ENCODE data around the gene IRF5. TPM values are rescaled to one million over a fixed set of nuclear protein-coding genes. Genes with fewer than 3 reads are reported as not detected.

The IRF5 gene
- total RNA-seq, 2 donors from 2014 or later, result 4.9 to 15.3 TPM

- DNase-seq, result no peak
- 79 to 82% methylated on average over 8 of the region's 8 CpGs for WGBS, 2 donors
- TF ChIP-seq POLR2A (IDR thresholded peaks at IDR 0.05), result no peak
- TF ChIP-seq, protein P1, sequence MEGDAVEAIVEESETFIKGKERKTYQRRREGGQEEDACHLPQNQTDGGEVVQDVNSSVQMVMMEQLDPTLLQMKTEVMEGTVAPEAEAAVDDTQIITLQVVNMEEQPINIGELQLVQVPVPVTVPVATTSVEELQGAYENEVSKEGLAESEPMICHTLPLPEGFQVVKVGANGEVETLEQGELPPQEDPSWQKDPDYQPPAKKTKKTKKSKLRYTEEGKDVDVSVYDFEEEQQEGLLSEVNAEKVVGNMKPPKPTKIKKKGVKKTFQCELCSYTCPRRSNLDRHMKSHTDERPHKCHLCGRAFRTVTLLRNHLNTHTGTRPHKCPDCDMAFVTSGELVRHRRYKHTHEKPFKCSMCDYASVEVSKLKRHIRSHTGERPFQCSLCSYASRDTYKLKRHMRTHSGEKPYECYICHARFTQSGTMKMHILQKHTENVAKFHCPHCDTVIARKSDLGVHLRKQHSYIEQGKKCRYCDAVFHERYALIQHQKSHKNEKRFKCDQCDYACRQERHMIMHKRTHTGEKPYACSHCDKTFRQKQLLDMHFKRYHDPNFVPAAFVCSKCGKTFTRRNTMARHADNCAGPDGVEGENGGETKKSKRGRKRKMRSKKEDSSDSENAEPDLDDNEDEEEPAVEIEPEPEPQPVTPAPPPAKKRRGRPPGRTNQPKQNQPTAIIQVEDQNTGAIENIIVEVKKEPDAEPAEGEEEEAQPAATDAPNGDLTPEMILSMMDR (IDR thresholded peaks at IDR 0.05), result no peak
- no peak overlapping the region for H3K27ac ChIP-seq
- peaks cover 0 to 9% of the 10 kb centered on the region in 2 donors for H3K27me3 ChIP-seq
- intact Hi-C loops (cut with DNase I), result no loop called here
- peaks cover 6% of the 10 kb centered on the region for H3K4me1 ChIP-seq
- H3K4me3 ChIP-seq, result no peak overlapping the region
- no peak for ATAC-seq
- no peaks in the 10 kb centered on the region for H3K36me3 ChIP-seq (replicated peaks in 1 of 2; ENCODE audit: insufficient read depth in 1 of 2, low read depth in 2 of 2)
- H3K9me3 ChIP-seq, result no peaks in the 10 kb centered on the region
These were observed 19.6 kb upstream of the IRF5 start for GRCh38 chr7:128918016-128918665.

- H3K9me3 ChIP-seq, result no peaks in the 10 kb centered on the region
- no peaks in the 10 kb centered on the region for H3K36me3 ChIP-seq (replicated peaks in 1 of 2; ENCODE audit: insufficient read depth in 1 of 2, low read depth in 2 of 2)
- TF ChIP-seq, protein P1 (IDR thresholded peaks at IDR 0.05), result no peak
- TF ChIP-seq POLR2A (IDR thresholded peaks at IDR 0.05), result no peak
- H3K27me3 ChIP-seq, result peaks cover 0 to 6% of the 10 kb centered on the region in 2 donors
- DNase-seq, result no peak
- no peak overlapping the region for H3K27ac ChIP-seq
- 67 to 76% methylated on average over 5 to 6 of the region's 6 CpGs for WGBS, 2 donors
- H3K4me1 ChIP-seq, result peaks cover 6% of the 10 kb centered on the region
- intact Hi-C loops (cut with DNase I), result no loop called here
- H3K4me3 ChIP-seq, result no peak overlapping the region
- no peak for ATAC-seq
These were observed 18.5 kb upstream of the IRF5 start for GRCh38 chr7:128919241-128919640.

DNA sequence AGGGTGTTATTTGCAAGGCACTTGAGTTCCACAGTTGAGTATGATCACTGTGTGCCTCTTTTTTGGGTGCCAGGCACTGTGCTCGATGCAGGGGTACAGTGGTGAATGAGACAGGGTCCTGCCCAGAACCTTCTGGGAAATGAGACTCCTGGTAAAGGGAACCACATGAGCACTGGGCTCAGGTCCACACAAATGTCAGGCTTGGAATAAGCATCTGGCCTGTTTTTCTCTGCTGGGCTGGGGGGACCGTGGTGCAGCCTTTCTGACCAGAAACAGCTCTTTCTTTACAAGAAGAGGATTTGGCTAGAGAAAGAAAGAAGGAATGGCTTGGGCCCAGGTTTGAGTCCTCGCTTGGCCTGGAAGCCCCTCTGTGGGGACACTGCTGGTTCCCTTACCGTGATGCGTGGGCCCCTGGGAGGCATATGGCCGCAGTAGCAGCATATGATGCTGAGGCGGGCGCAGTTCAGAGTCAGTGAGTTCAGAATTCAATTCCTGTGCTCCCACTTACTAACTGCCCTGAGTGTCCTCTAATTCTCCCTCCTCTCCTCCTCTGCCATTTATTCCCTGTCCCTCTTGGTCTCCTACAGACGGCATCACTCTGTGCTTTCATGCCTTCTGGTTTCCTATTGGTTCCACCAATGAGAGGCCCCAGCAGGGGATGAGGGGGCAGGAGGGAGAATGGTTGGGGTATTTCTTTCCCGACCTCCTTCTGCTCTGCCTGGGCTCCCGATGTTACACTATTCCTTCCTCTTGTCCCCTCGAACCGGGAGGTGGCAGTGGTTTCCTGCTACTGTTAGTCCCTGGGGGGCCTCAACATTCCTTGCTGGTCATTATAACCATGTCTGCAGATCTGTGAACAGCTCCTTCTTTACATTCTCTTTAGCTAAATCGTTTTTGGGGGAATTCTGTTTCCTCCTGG lies 17.6 kb upstream of the IRF5 start:
- TF ChIP-seq, protein P1 (IDR thresholded peaks at IDR 0.05), result no peak
- TF ChIP-seq POLR2A (IDR thresholded peaks at IDR 0.05), result no peak
- no peaks in the 10 kb centered on the region for H3K36me3 ChIP-seq (replicated peaks in 1 of 2; ENCODE audit: insufficient read depth in 1 of 2, low read depth in 2 of 2)
- ATAC-seq (peak; percentile 45), DNase-seq (no peak)
- WGBS, 2 donors, result 57 to 64% methylated on average over 14 of the region's 14 CpGs
- intact Hi-C loops (cut with DNase I), result no loop called here
- H3K4me3 ChIP-seq, result no peak overlapping the region
- H3K4me1 ChIP-seq, result peaks cover 6% of the 10 kb centered on the region
- H3K27me3 ChIP-seq, result no peaks in the 10 kb centered on the region
- no peak overlapping the region for H3K27ac ChIP-seq
- no peaks in the 10 kb centered on the region for H3K9me3 ChIP-seq

DNA sequence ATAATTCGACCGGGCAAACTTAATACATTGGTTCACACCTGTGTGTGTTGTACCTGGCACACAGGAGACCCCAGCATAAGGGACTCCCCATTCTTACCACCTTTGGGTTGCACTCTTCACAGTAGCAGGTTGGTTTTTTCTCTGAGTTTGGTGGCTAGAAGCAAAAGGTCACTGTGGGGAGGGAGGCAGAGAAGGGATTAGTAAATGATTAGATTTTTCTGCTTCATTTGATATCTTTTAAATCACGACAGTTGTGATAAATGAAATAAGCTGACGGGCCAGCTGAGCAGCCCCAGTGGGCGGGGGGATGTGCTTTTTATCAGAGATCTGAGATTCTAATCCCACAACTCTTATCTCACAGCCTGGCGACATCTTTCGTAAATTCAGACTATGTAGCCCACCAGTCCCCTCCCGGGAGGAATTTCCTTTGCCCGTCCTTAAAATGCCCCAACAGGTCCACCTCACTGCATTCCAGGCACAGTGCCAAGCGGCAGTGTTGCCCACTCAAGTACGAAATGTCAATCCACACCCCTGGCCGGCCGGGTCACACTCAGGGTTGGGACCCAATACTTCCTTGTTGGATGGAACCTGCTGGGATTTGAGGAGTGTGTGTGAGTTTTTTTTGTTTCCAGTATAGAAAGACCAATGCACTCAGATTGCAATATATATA lies 16.7 kb upstream of the IRF5 start:
- 18 to 21% methylated on average over 13 of the region's 13 CpGs for WGBS, 2 donors
- Histone ChIP-seq H3K4me3 (no peak overlapping the region), H3K36me3 (replicated peaks in 1 of 2; ENCODE audit: insufficient read depth in 1 of 2, low read depth in 2 of 2) (no peaks in the 10 kb centered on the region), H3K9me3 (no peaks in the 10 kb centered on the region), H3K27me3 (no peaks in the 10 kb centered on the region), H3K4me1 (peaks cover 6% of the 10 kb centered on the region), H3K27ac (no peak overlapping the region)
- TF ChIP-seq POLR2A (IDR thresholded peaks at IDR 0.05), result no peak
- TF ChIP-seq, protein P1 (IDR thresholded peaks at IDR 0.05), result no peak
- intact Hi-C loops (cut with DNase I), result no loop called here
- no peak for DNase-seq
- peak; percentile 21 for ATAC-seq
